GM23248 (cell line): ENCODE measurements around the gene E2F8.

Experiments used
- EZH2 ChIP-seq: fragments of 200-600 bp; sonication (generic); IDR thresholded peaks from 2 replicates; pipeline ENCODE4 v1.6.1; 2018; ENCODE audit warnings: antibody characterized with exemption, mild to moderate bottlenecking; ENCODE audit not compliant: insufficient read depth, poor library complexity, severe bottlenecking
- EZH2phosphoT487 ChIP-seq: fragments of 200-600 bp; sonication (generic); IDR thresholded peaks from 2 replicates; pipeline ENCODE4 v1.6.1; 2018; ENCODE audit warnings: antibody characterized with exemption, moderate library complexity, mild to moderate bottlenecking, low read depth; ENCODE audit not compliant: insufficient read depth

DNA sequence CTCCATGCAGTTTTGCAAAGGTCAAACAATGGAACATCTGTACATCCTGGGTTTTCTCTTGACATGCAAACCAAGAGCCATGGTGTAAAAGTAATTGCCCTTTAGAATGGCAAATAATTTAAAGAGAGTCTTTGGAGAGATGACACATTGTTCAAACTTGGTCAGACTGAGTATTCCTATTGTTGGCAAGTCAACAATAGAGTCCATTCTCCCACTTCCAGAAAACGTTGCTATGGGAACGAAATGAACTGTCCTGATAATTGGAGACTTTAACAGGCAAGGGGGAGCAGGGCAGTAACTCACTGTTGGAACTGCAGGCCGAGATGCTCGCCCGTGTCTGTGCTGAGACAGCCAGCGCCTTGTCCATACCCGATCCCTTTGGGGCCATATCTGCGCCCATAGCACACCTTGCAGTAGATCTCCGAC lies 52.9 kb downstream of the E2F8 start:
- TF ChIP-seq EZH2phosphoT487 (no peak), EZH2 (no peak)
